GM12872 (cell line): ENCODE results near the gene FZR1.

Experiments used
- CTCF ChIP-seq: IDR thresholded peaks from 3 replicates; pipeline ENCODE4 v1.5.1; 2011; ENCODE audit warnings: low read depth, mild to moderate bottlenecking, low read length, moderate library complexity; ENCODE audit not compliant: insufficient read depth

FZR1 gene

DNA sequence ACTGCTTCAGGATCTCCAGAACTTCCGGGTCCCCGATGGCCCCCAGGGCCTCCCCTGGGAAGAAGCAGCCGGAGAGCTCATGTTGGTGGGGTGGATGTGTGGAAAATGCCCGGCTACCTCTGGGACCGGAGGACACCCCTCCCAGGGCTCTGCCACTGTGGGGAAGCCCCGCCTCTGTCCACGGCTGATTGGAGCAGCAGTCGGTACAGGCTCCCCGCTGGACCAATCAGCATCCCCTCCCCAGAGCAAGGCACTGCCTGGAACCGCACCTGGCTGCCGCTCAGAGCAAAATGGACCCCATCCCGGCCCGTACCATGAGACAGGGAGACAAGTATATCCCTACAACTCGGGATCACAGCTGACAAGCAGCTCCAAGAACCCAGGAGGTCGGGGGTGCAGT lies 12.1 kb upstream of the FZR1 start:
- no peak for TF ChIP-seq CTCF

GRCh38 chr19:3494559-3494958 lies 11.6 kb upstream of the FZR1 start:
- TF ChIP-seq CTCF: no peak

DNA sequence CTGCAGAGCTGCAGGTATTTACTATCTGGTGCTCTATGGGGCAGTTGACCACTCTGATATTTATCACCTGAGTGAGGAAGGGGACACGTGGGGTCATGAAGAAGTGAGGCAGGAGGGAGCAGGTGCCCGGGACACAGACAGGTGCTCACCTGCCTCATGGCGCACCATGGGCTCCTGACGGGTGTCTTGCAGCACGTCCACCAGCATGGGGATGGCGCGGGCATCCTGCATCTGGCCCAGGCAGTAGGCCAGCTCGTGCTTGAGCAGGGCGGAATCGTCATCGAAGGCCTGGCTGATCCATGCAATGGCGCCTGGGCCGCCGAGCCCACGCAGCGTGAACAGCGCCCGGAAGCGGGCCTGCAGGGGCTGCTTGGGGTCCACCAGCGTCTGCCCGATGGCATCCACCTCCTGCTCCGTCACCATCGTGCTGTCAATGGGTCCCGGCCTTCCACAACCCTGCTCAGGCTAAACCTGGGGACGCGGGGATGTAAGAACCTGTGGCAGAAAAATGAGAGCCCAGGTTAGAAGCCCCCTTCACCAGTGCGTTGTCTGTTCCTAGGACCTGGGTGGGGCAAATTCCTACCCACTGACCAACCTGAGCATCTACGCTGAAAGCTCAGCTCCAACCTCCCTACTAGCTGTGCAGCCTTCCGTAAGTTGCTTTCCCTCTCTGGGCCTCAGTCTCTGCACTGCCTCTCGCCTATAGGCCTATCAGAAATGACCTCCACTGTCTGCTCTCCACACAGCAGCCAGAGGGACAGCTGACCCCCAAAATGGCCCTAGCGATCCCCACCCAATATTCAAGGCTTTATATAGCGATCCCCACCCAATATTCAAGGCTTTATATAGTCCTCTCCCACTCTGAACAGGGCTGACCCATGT lies 9.5 kb upstream of the FZR1 start:
- no peak for TF ChIP-seq CTCF

GRCh38 chr19:3497757-3498520 lies 8.2 kb upstream of the FZR1 start:
- no peak for TF ChIP-seq CTCF

GRCh38 chr19:3499738-3500428 lies 6.2 kb upstream of the FZR1 start:
- no peak for TF ChIP-seq CTCF

DNA sequence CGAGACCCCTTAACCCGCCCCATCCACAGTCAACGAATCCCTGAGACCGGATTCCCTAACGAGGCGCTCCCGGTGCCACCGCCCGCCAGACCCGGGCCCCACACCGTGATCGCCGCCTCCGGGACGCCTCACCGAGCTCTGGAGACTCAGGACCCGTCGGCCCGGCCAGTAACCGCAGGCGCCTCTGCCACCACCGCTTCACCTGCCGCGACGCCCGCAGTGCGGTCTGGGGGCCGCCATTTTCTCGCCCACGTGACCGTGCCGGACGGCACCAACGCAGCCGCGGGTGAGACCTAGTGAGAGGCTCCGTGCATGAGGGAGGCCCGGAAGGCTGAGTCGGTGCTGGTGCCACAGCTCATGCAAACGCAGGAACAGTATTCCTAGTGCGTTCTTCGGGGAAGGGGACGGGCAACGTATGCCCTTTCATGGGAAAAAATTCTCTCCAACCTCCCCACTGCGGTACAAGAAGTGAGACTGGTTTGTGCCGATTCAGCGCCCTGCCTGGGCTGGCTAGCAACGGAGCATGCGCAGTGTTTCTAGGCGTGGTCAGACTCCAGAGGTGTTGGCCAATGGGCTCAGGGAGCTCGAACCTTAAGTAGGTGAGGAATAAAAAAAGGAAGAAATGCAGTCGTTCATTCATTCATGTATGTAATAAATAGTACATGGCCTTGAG lies 5.5 kb upstream of the FZR1 start, which contains the start of gene DOHH:
DOHH (minus strand) TSS at position 246 of the 673 bp plus-strand sequence. CDS start 3,860 bp downstream, outside the sequence.
- TF ChIP-seq CTCF: no peak
